Fibroblast of lung (primary cell): ENCODE data around the gene ANKFN1. TPM values are rescaled to one million over a fixed set of nuclear protein-coding genes. Genes with fewer than 3 reads are reported as not detected.

Experiments used
- DNase-seq, 2 donors: peaks; one replicate each; pipeline versions ENCODE4 v3.0.0 to v3.0.0-alpha.2; 2010; ENCODE audit warnings: low read depth in 2 of 2
- H2AFZ ChIP-seq: 2 replicates; pipeline ENCODE4 v1.5.1; 2012; ENCODE audit warnings: low read length, control low read depth, inconsistent platforms
- H3K27ac ChIP-seq: 2 replicates; pipeline ENCODE4 v1.5.1; 2011; ENCODE audit warnings: low read length, control low read depth; ENCODE audit not compliant: insufficient read depth
- H3K27me3 ChIP-seq: 2 replicates; pipeline ENCODE4 v1.5.1; 2011; ENCODE audit warnings: mild to moderate bottlenecking, low read length; ENCODE audit not compliant: control insufficient read depth, insufficient read depth
- H3K36me3 ChIP-seq: 2 replicates; pipeline ENCODE4 v1.5.1; 2011; ENCODE audit warnings: low read length; ENCODE audit not compliant: control insufficient read depth, insufficient read depth
- H3K4me1 ChIP-seq: 2 replicates; pipeline ENCODE4 v1.5.1; 2011; ENCODE audit warnings: low read length; ENCODE audit not compliant: control insufficient read depth, insufficient read depth; ENCODE audit errors: extremely low read depth
- H3K4me2 ChIP-seq: 2 replicates; pipeline ENCODE4 v1.5.1; 2011; ENCODE audit warnings: low read length, control low read depth; ENCODE audit not compliant: insufficient read depth; ENCODE audit errors: extremely low read depth
- H3K4me3 ChIP-seq, 4 experiments: fragments of 200-600 bp in 1 of 4; sonication (generic) in 1 of 4; replicated peaks in 1 of 4; 2 replicates each; pipeline ENCODE4 v1.5.1; 2011 to 2016; ENCODE audit warnings: low read length in 4 of 4, low read depth in 3 of 4, mild to moderate bottlenecking in 3 of 4, control low read depth in 2 of 4, inconsistent platforms in 1 of 4, mixed read lengths in 1 of 4; ENCODE audit not compliant: insufficient read depth in 1 of 4; ENCODE audit errors: control extremely low read depth in 1 of 4
- H3K79me2 ChIP-seq: 2 replicates; pipeline ENCODE4 v1.5.1; 2012; ENCODE audit warnings: mild to moderate bottlenecking, low read length, inconsistent platforms; ENCODE audit not compliant: control insufficient read depth, insufficient read depth
- H3K9ac ChIP-seq: 2 replicates; pipeline ENCODE4 v1.5.1; 2011; ENCODE audit warnings: mild to moderate bottlenecking, low read length, control low read depth; ENCODE audit not compliant: insufficient read depth
- H3K9me3 ChIP-seq: 2 replicates; pipeline ENCODE4 v1.5.1; 2012; ENCODE audit warnings: low read depth, low read length; ENCODE audit not compliant: control insufficient read depth, insufficient read depth
- H4K20me1 ChIP-seq: 2 replicates; pipeline ENCODE4 v1.5.1; 2011; ENCODE audit warnings: low read length; ENCODE audit not compliant: control insufficient read depth, insufficient read depth; ENCODE audit errors: extremely low read depth
- EZH2 ChIP-seq: IDR thresholded peaks from 2 replicates; pipeline ENCODE4 v1.5.1; 2012; ENCODE audit warnings: low read length, control low read depth, mild to moderate bottlenecking; ENCODE audit errors: missing control alignments
- polyA plus RNA-seq, 2 donors: library from polyadenylated mRNA; depleted of rRNA in 1 of 2; stranded (reverse) in 1 of 2; unstranded in 1 of 2; fragments of >200 nt; gene quantifications; 2 replicates each; pipeline ENCODE4 v1.2.1, GENCODE V29; 2011 to 2012; ENCODE audit warnings: missing spikeins in 1 of 2
- total RNA-seq: library from RNA; depleted of rRNA; stranded (reverse); fragments of >200 nt; gene quantifications from 2 replicates; pipeline ENCODE4 v1.2.1, GENCODE V29; 2014
- TF ChIP-seq, protein P1 (sequence below), 2 donors: IDR thresholded peaks in 1 of 2; conservative IDR thresholded peaks in 1 of 2; 1 replicate in 1 of 2; 2 replicates in 1 of 2; pipeline ENCODE4 v1.5.1; 2011 to 2012; ENCODE audit warnings: low read length in 2 of 2, control low read depth in 1 of 2, inconsistent platforms in 1 of 2, low read depth in 1 of 2, mild to moderate bottlenecking in 1 of 2

The ANKFN1 gene
- total and polyA plus RNA-seq, 2 donors (not counting 1 experiment from before 2014, with no cell fraction given) = 0.19 TPM; not detected in 1

DNA sequence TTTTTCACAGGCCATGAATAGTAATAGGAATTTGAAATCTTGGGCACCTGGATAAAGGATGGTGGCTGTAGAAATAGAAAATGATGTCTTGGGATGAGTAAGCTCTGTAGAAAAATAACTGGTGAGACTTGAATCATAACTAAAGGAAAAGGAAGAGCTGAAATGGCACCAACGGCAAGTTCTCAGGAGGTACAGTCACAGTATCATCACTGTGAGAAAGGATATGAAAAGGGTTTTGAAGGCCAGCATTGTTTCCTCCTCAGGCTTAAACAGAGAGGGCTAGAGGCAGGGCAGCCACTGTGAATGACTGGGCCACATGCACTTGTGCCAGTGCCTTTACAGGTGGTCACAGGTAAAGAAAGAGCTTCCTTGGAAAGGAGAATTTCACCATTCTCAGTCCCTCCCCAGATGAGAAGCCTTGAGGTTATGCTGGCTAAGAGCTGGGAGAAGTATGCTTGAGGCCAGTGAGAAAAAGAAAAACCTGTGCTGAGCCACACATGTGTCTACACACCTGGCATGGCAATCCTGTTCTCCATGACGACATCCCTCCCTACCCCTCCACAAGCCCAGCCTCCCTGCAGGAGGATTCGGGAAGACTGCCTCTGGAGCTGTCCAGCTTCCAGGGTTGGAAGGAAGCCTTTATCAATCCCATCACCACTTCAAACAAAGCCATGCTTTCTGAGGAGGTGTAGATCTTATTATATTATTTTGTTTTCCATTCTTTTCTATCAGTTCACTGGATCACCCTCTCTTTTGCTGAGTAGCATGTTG, 3.8 kb upstream of the ANKFN1 start:
- Histone ChIP-seq H3K4me3 (no peak overlapping the region), H3K79me2 (no peaks in the 10 kb centered on the region), H3K27me3 (no peaks in the 10 kb centered on the region), H3K4me2 (no peak overlapping the region), H3K9me3 (no peaks in the 10 kb centered on the region), H4K20me1 (no peaks in the 10 kb centered on the region), H3K27ac (no peak overlapping the region), H3K4me1 (no peaks in the 10 kb centered on the region), H3K9ac (no peak overlapping the region), H2AFZ (no peak overlapping the region), H3K36me3 (no peaks in the 10 kb centered on the region)
- no peak for TF ChIP-seq EZH2
- TF ChIP-seq, protein P1, sequence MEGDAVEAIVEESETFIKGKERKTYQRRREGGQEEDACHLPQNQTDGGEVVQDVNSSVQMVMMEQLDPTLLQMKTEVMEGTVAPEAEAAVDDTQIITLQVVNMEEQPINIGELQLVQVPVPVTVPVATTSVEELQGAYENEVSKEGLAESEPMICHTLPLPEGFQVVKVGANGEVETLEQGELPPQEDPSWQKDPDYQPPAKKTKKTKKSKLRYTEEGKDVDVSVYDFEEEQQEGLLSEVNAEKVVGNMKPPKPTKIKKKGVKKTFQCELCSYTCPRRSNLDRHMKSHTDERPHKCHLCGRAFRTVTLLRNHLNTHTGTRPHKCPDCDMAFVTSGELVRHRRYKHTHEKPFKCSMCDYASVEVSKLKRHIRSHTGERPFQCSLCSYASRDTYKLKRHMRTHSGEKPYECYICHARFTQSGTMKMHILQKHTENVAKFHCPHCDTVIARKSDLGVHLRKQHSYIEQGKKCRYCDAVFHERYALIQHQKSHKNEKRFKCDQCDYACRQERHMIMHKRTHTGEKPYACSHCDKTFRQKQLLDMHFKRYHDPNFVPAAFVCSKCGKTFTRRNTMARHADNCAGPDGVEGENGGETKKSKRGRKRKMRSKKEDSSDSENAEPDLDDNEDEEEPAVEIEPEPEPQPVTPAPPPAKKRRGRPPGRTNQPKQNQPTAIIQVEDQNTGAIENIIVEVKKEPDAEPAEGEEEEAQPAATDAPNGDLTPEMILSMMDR (conservative IDR thresholded peaks at IDR 0.05 in 1 of 2, IDR thresholded peaks at IDR 0.05 in 1 of 2; ENCODE audit: low read depth in 1 of 2, low read length in 2 of 2) = no peak
- DNase-seq = no peak

DNA sequence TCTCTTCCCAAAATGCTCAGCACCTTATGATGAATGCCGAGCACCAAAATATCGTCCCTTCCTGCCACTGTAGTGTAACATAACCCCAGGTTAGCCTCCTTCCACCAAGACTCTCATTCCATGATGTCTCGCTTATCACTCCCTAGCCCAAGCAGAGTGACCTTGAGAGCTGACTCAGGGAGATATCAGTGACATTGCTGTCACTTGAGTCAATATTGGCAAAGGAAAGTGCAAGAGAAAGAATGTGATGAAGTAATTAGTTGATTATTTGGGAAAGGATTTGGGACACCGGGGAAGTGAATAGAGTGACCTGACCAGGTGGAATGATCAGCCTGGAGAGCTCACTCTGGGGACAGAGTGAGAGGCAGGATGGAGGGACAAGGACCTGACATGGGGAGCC, 2.6 kb upstream of the ANKFN1 start:
- Histone ChIP-seq H2AFZ (no peak overlapping the region), H3K4me3 (no peak overlapping the region), H3K4me2 (no peak overlapping the region), H3K9me3 (no peaks in the 10 kb centered on the region), H4K20me1 (no peaks in the 10 kb centered on the region), H3K4me1 (no peaks in the 10 kb centered on the region), H3K9ac (no peak overlapping the region), H3K79me2 (no peaks in the 10 kb centered on the region), H3K27ac (no peak overlapping the region), H3K27me3 (no peaks in the 10 kb centered on the region), H3K36me3 (no peaks in the 10 kb centered on the region)
- DNase-seq = no peak
- TF ChIP-seq, protein P1 (conservative IDR thresholded peaks at IDR 0.05 in 1 of 2, IDR thresholded peaks at IDR 0.05 in 1 of 2; ENCODE audit: low read depth in 1 of 2, low read length in 2 of 2) = no peak
- no peak for TF ChIP-seq EZH2

DNA sequence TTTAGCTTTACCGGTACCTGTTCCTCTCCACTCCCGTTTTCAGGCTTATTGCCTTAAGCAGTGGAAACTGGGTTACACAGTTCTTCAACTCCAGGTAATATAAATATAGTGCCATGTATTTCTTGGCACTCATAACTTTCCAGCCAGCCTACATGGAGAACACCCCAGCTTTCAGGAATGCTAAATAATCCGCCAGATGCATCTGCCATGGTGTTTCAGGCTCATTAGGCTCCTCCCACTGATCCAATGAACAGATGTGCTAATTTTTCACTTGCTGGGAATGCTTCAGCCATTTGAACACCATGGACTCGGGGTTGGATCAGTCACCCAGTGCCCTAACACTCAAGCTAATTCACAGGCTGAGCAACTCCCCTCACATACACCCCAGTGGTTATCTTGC, 4.6 kb downstream of the ANKFN1 start:
- no peak for TF ChIP-seq EZH2
- TF ChIP-seq, protein P1 (conservative IDR thresholded peaks at IDR 0.05 in 1 of 2, IDR thresholded peaks at IDR 0.05 in 1 of 2; ENCODE audit: low read depth in 1 of 2, low read length in 2 of 2) = no peak
- no peaks in the 10 kb centered on the region for H3K9me3 ChIP-seq
- no peaks in the 10 kb centered on the region for H4K20me1 ChIP-seq
- no peak overlapping the region for H3K27ac ChIP-seq
- H3K79me2 ChIP-seq = no peaks in the 10 kb centered on the region
- H3K4me2 ChIP-seq = no peak overlapping the region
- no peaks in the 10 kb centered on the region for H3K27me3 ChIP-seq
- no peak overlapping the region for H3K9ac ChIP-seq
- H3K4me1 ChIP-seq = no peaks in the 10 kb centered on the region
- H3K4me3 ChIP-seq = no peak overlapping the region
- no peak for DNase-seq
- H3K36me3 ChIP-seq = no peaks in the 10 kb centered on the region
- no peak overlapping the region for H2AFZ ChIP-seq
